Omental fat pad (tissue), 4 donors: Measurements from ENCODE around the gene CFAP45. TPM values are rescaled to one million over a fixed set of nuclear protein-coding genes. Genes with fewer than 3 reads are reported as not detected.

ENCODE experiments used
- ATAC-seq: fragments of 150-250 bp; one replicate; pipeline ENCODE4 v1.9.1; 2016; ENCODE audit warnings: mild to moderate bottlenecking, moderate library complexity; ENCODE audit not compliant: low FRiP score
- DNase-seq: peaks from one replicate; pipeline ENCODE4 v3.0.0-alpha.2; 2019; ENCODE audit warnings: low spot score
- small RNA-seq: library from RNA; depleted of rRNA; stranded (forward); fragments of <200 nt; gene quantifications from one replicate; pipeline ENCODE3, GENCODE V24; 2016
- total RNA-seq, 4 donors: library from RNA; depleted of rRNA; stranded (reverse); fragments of >200 nt; gene quantifications; one replicate each; pipeline ENCODE4 v1.1.0, GENCODE V29; 2016
- TF ChIP-seq, protein P1 (sequence below), 3 donors: fragments of 450-650 bp; IDR thresholded peaks; one replicate each; pipeline ENCODE4 v1.5.1; 2016 to 2017; ENCODE audit warnings: antibody characterized with exemption in 3 of 3, mild to moderate bottlenecking in 3 of 3, moderate library complexity in 2 of 3

CFAP45 gene
- total RNA-seq, 4 donors from 2014 or later: 0.84 to 5.3 (median 0.95) TPM; not detected in 1

- ATAC-seq: no peak
- DNase-seq: no peak
- TF ChIP-seq, protein P1, sequence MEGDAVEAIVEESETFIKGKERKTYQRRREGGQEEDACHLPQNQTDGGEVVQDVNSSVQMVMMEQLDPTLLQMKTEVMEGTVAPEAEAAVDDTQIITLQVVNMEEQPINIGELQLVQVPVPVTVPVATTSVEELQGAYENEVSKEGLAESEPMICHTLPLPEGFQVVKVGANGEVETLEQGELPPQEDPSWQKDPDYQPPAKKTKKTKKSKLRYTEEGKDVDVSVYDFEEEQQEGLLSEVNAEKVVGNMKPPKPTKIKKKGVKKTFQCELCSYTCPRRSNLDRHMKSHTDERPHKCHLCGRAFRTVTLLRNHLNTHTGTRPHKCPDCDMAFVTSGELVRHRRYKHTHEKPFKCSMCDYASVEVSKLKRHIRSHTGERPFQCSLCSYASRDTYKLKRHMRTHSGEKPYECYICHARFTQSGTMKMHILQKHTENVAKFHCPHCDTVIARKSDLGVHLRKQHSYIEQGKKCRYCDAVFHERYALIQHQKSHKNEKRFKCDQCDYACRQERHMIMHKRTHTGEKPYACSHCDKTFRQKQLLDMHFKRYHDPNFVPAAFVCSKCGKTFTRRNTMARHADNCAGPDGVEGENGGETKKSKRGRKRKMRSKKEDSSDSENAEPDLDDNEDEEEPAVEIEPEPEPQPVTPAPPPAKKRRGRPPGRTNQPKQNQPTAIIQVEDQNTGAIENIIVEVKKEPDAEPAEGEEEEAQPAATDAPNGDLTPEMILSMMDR (IDR thresholded peaks at IDR 0.05): no peak
Observed at GRCh38 chr1:159827549-159827948, 72.4 kb downstream of the CFAP45 start.

- ATAC-seq: no peak
- TF ChIP-seq, protein P1 (IDR thresholded peaks at IDR 0.05): no peak
- no peak for DNase-seq
Observed at GRCh38 chr1:159827102-159827490, 72.9 kb downstream of the CFAP45 start.

- TF ChIP-seq, protein P1 (IDR thresholded peaks at IDR 0.05): no peak
- ATAC-seq (peak; percentile 6), DNase-seq (no peak)
Observed at GRCh38 chr1:159826441-159827101, 73.4 kb downstream of the CFAP45 start, which contains the start of gene SLAMF8. SLAMF8 (plus strand) TSS chr1:159826873; CDS start chr1:159826899, 26 bp downstream.

DNA sequence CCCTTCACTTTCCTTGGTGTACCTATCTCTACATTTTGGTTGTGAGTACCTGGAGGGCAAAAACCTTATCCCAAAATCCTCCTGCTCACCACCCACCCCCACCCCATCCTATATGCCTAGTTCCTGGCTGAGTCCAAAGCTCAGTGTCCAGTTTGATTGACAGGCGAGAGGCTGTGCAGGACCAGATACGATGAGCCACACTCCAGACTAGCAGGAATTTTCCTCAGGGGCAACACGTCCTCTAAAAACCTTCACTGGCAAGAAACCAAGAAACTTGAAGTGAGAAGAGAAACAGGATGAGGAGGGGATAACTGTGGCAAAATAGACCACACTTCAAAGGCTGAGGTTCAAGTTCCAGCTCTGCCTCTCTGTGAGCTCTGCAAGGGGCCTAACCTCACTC, 74.4 kb downstream of the CFAP45 start:
- TF ChIP-seq, protein P1 (IDR thresholded peaks at IDR 0.05): no peak
- no peak for DNase-seq
- ATAC-seq: no peak

DNA sequence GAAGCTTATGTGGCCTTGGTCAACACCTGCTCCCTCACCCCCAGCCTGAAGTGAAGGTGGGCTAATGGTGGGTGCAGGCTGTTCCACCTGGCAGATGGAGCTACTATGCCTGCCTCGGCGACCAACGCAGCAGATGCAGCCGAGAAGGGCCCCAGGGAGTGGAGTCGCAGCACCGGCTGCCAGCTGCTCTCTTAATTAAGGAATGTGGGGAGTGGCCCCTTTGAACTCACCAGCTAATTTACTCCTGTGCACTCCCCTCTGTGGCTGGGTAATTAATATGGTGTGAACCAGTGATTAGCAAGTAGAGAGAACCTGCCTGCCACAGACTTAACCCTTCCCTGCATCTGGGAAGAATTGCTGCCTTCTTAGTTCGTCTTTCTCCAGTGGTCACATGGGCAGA, 76.6 kb downstream of the CFAP45 start:
- ATAC-seq: no peak
- DNase-seq: no peak
- TF ChIP-seq, protein P1 (IDR thresholded peaks at IDR 0.05): no peak

Small RNAs within 50 kb of the gene (small RNA-seq; reads per million reads assigned to genes)
- not detected for gene MIR4259
- gene RF00570: not detected

Other genes starting within 250 kb of the CFAP45 start
- under 1 TPM in 2 of 4 donors, not detected in 2; 0.38 to 0.96 TPM for gene CRP, start 185.6 kb downstream of the CFAP45 start, total RNA-seq
- gene DUSP23, start 119.2 kb downstream of the CFAP45 start, total RNA-seq: 100 to 1,000 TPM in 2 of 4 donors, 10 to 100 TPM in 2; 93.1 to 108 (median 98.6) TPM
- gene FCRL6, start 97.8 kb downstream of the CFAP45 start, total RNA-seq: 1 to 10 TPM in 3 of 4 donors, under 1 TPM in 1; 0.93 to 1.9 (median 1.4) TPM
- 10 to 100 TPM in 2 of 4 donors, 1 to 10 TPM in 2; 8.9 to 36.0 (median 11.2) TPM for gene SLAMF8, start 73.3 kb downstream of the CFAP45 start, total RNA-seq
- not detected for gene VSIG8, start 37.5 kb downstream of the CFAP45 start, total RNA-seq
- 100 to 1,000 TPM; 242 to 569 (median 258) TPM for gene TAGLN2, start 25.3 kb upstream of the CFAP45 start, total RNA-seq
- gene IGSF9, start 45.4 kb upstream of the CFAP45 start, total RNA-seq: 10 to 100 TPM in 1 of 4 donors, 1 to 10 TPM in 2, not detected in 1; 4.3 to 11.0 (median 9.4) TPM
- 1 to 10 TPM in 2 of 4 donors, under 1 TPM in 1, not detected in 1; 0.56 to 7.2 (median 1.0) TPM for gene SLAMF9, start 54.1 kb upstream of the CFAP45 start, total RNA-seq
- gene PIGM, start 131.8 kb upstream of the CFAP45 start, total RNA-seq: 1 to 10 TPM; 3.0 to 4.7 (median 4.0) TPM
- gene KCNJ10, start 170.0 kb upstream of the CFAP45 start, total RNA-seq: not detected
- not detected for gene KCNJ9, start 181.4 kb upstream of the CFAP45 start, total RNA-seq
- 10 to 100 TPM; 17.5 to 20.5 (median 18.6) TPM for gene IGSF8, start 198.5 kb upstream of the CFAP45 start, total RNA-seq
- 10 to 100 TPM; 45.5 to 91.1 (median 76.3) TPM for gene ATP1A2, start 215.6 kb upstream of the CFAP45 start, total RNA-seq